Caco-2 (cell line): ENCODE measurements around the gene SOX6. TPM values are rescaled to one million over a fixed set of nuclear protein-coding genes. Genes with fewer than 3 reads are reported as not detected.

ENCODE experiments used
- BruUV-seq: library from RNA; stranded (reverse); fragments of 400-500 nt; replicated peaks from 2 replicates; lab custom pipeline; 2021; lab: Mats Ljungman, UMichigan
- CTCF ChIA-PET: fragments of 300-600 bp; sonication (Branson Sonifier 250); formaldehyde crosslinking; loops from one replicate; lab custom pipeline; 2022; ENCODE audit warnings: antibody characterized with exemption; lab: Charles Lee
- POLR2A ChIA-PET: fragments of 300-600 bp; sonication (Branson Sonifier 250); formaldehyde crosslinking; loops from one replicate; lab custom pipeline; 2022; ENCODE audit warnings: antibody characterized with exemption; lab: Charles Lee
- DNase-seq, 2 experiments: peaks; one replicate each; pipeline versions ENCODE4 v3.0.0 to v3.0.0-alpha.2; 2020 to 2022
- H3K27me3 ChIP-seq: replicated peaks from 2 replicates; pipeline ENCODE4 v1.6.0; 2011; ENCODE audit warnings: low read length; ENCODE audit not compliant: control insufficient read depth, insufficient read depth
- H3K36me3 ChIP-seq: 2 replicates; pipeline ENCODE4 v1.5.1; 2011; ENCODE audit warnings: low read length; ENCODE audit not compliant: control insufficient read depth, insufficient read depth
- H3K4me1 ChIP-seq: fragments of 250-450 bp; sonication (Bioruptor Pico); 2 replicates; pipeline ENCODE4 v1.5.1; 2020; ENCODE audit warnings: mild to moderate bottlenecking
- H3K4me3 ChIP-seq: 2 replicates; pipeline ENCODE4 v1.5.1; 2011; ENCODE audit warnings: low read depth, mild to moderate bottlenecking, control low read depth, low read length
- H3K9me3 ChIP-seq: fragments of 250-450 bp; sonication (Bioruptor Pico); 2 replicates; pipeline ENCODE4 v1.5.1; 2020; ENCODE audit warnings: mild to moderate bottlenecking, moderate library complexity
- H3K27ac Mint-ChIP-seq: one replicate; pipeline ENCODE4 v1.8.0; 2022; ENCODE audit warnings: mixed read lengths; ENCODE audit not compliant: unreplicated experiment
- H3K27me3 Mint-ChIP-seq: one replicate; pipeline ENCODE4 v1.8.0; 2022; ENCODE audit warnings: mixed read lengths; ENCODE audit not compliant: insufficient read depth, unreplicated experiment
- H3K36me3 Mint-ChIP-seq: one replicate; pipeline ENCODE4 v1.8.0; 2022; ENCODE audit warnings: mild to moderate bottlenecking, mixed read lengths; ENCODE audit not compliant: insufficient read depth, unreplicated experiment
- H3K4me1 Mint-ChIP-seq: one replicate; pipeline ENCODE4 v1.8.0; 2022; ENCODE audit warnings: low read depth, mixed read lengths; ENCODE audit not compliant: unreplicated experiment
- H3K4me3 Mint-ChIP-seq: one replicate; pipeline ENCODE4 v1.8.0; 2022; ENCODE audit warnings: mild to moderate bottlenecking, moderate library complexity, mixed read lengths; ENCODE audit not compliant: unreplicated experiment
- H3K9me3 Mint-ChIP-seq: one replicate; pipeline ENCODE4 v1.8.0; 2022; ENCODE audit warnings: mixed read lengths; ENCODE audit not compliant: unreplicated experiment
- CTCF ChIP-seq, 2 experiments: fragments of 200-600 bp in 1 of 2; IDR thresholded peaks; 1 replicate in 1 of 2; 2 replicates in 1 of 2; pipeline versions ENCODE4 v1.5.1 to v1.8.0; 2011 to 2022; ENCODE audit warnings: antibody characterized with exemption in 1 of 2, control low read depth in 1 of 2, inconsistent platforms in 1 of 2, low read depth in 1 of 2, low read length in 1 of 2, mild to moderate bottlenecking in 1 of 2, moderate library complexity in 1 of 2; ENCODE audit not compliant: insufficient read depth in 1 of 2, severe bottlenecking in 1 of 2, unreplicated experiment in 1 of 2
- intact Hi-C: fragments of 100-400 bp; cut with micrococcal nuclease; formaldehyde crosslinking; loops from one replicate; pipeline ENCODE4 v1.10.0; 2022; ENCODE audit not compliant: unreplicated experiment
- total RNA-seq: library from RNA; stranded (reverse); gene quantifications from 2 replicates; pipeline ENCODE4 v1.2.3, GENCODE V29; 2022

SOX6 gene
- total RNA-seq, 1 experiment from 2014 or later, result 10.8 TPM

- Mint-ChIP-seq H3K4me1 (no peaks in the 10 kb centered on the region), H3K27me3 (no peaks in the 10 kb centered on the region), H3K4me3 (no peak overlapping the region), H3K27ac (no peak overlapping the region), H3K36me3 (no peaks in the 10 kb centered on the region), H3K9me3 (peaks cover 10% of the 10 kb centered on the region)
- H3K36me3 ChIP-seq, result no peaks in the 10 kb centered on the region
- ChIA-PET POLR2A (no interaction called here), CTCF (no interaction called here)
- no peak for TF ChIP-seq CTCF (IDR thresholded peaks at IDR 0.05; ENCODE audit: insufficient read depth in 1 of 2, low read depth in 1 of 2, low read length in 1 of 2, severe bottlenecking in 1 of 2, unreplicated experiment in 1 of 2)
- H3K4me3 ChIP-seq, result no peak overlapping the region
- intact Hi-C loops, result no loop called here
- BruUV-seq, result no TSS peak
- H3K27me3 ChIP-seq, result no peaks in the 10 kb centered on the region
- no peak for DNase-seq
- H3K4me1 ChIP-seq, result no peaks in the 10 kb centered on the region
- no peaks in the 10 kb centered on the region for H3K9me3 ChIP-seq
Observed at GRCh38 chr11:15956302-15956701, 400.0 kb downstream of the SOX6 start.

- no peak overlapping the region for H3K4me3 ChIP-seq
- TF ChIP-seq CTCF (IDR thresholded peaks at IDR 0.05; ENCODE audit: insufficient read depth in 1 of 2, low read depth in 1 of 2, low read length in 1 of 2, severe bottlenecking in 1 of 2, unreplicated experiment in 1 of 2), result no peak
- H3K4me1 ChIP-seq, result no peaks in the 10 kb centered on the region
- intact Hi-C loops, result no loop called here
- ChIA-PET POLR2A (no interaction called here), CTCF (no interaction called here)
- no peaks in the 10 kb centered on the region for H3K36me3 ChIP-seq
- DNase-seq, result no peak
- Mint-ChIP-seq H3K27me3 (no peaks in the 10 kb centered on the region), H3K36me3 (no peaks in the 10 kb centered on the region), H3K4me1 (no peaks in the 10 kb centered on the region), H3K27ac (no peak overlapping the region), H3K9me3 (peaks cover 10% of the 10 kb centered on the region), H3K4me3 (no peak overlapping the region)
- BruUV-seq, result no TSS peak
- no peaks in the 10 kb centered on the region for H3K9me3 ChIP-seq
- H3K27me3 ChIP-seq, result no peaks in the 10 kb centered on the region
Observed at GRCh38 chr11:15955595-15955994, 400.8 kb downstream of the SOX6 start.

- no peak for DNase-seq
- no TSS peak for BruUV-seq
- ChIA-PET POLR2A (no interaction called here), CTCF (no interaction called here)
- Mint-ChIP-seq H3K27ac (no peak overlapping the region), H3K36me3 (no peaks in the 10 kb centered on the region), H3K27me3 (no peaks in the 10 kb centered on the region), H3K9me3 (peaks cover 23% of the 10 kb centered on the region), H3K4me3 (no peak overlapping the region), H3K4me1 (peaks cover 6% of the 10 kb centered on the region)
- Histone ChIP-seq H3K36me3 (no peaks in the 10 kb centered on the region), H3K4me1 (no peaks in the 10 kb centered on the region), H3K4me3 (no peak overlapping the region), H3K9me3 (peaks cover 11% of the 10 kb centered on the region; the same call in 1 of the 2 replicates), H3K27me3 (no peaks in the 10 kb centered on the region)
- no peak for TF ChIP-seq CTCF (IDR thresholded peaks at IDR 0.05; ENCODE audit: insufficient read depth in 1 of 2, low read depth in 1 of 2, low read length in 1 of 2, severe bottlenecking in 1 of 2, unreplicated experiment in 1 of 2)
- intact Hi-C loops, result no loop called here
Observed at GRCh38 chr11:15947681-15948648, 408.4 kb downstream of the SOX6 start.
